WTC11 (cell line): ENCODE data around the gene ID4.

ENCODE experiments used
- ATF1 ChIP-seq: sonication (generic); formaldehyde crosslinking; IDR thresholded peaks from 2 replicates; pipeline ENCODE4 v1.8.1; 2023; ENCODE audit warnings: mild to moderate bottlenecking, moderate library complexity, missing genetic modification reagents
- FOXJ3 ChIP-seq: sonication (generic); formaldehyde crosslinking; IDR thresholded peaks from 2 replicates; pipeline ENCODE4 v1.9.0; 2021; ENCODE audit warnings: missing genetic modification reagents, mild to moderate bottlenecking, borderline replicate concordance
- HMGA2 ChIP-seq: fragments of 250-450 bp; sonication (Bioruptor Pico); IDR thresholded peaks from 2 replicates; pipeline ENCODE4 v1.4.0; 2021; ENCODE audit warnings: mild to moderate bottlenecking, moderate library complexity
- NFE2L1 ChIP-seq: sonication (generic); formaldehyde crosslinking; IDR thresholded peaks from 2 replicates; pipeline ENCODE4 v1.8.1; 2023; ENCODE audit warnings: missing genetic modification reagents
- NR2C2 ChIP-seq: sonication (generic); formaldehyde crosslinking; IDR thresholded peaks from 2 replicates; pipeline ENCODE4 v1.8.0; 2022; ENCODE audit warnings: mild to moderate bottlenecking, missing genetic modification reagents
- TF ChIP-seq, protein P1 (sequence below): fragments of 200-600 bp; IDR thresholded peaks from 2 replicates; pipeline ENCODE4 v1.8.0; 2022; ENCODE audit warnings: antibody characterized with exemption

DNA sequence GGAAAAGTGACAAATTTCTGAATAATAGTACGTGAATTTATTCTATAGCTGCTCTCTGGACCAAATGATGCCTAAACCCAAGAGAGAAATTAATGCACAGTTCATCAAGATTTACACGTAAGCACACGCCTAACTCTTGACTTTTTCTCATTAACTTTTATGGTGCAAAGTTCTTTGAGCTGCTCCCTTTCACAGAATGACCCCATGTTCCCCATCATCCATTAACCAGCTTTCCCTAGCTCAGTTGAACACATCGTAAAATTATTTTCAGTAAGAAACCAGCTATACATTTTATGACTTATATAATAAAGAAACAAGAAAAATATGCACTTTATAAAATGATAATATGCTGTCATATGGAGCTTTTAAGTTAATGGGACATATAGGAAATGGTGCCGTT, 54.3 kb downstream of the ID4 start:
- no peak for TF ChIP-seq NR2C2 (CRISPR knock-in tag)
- TF ChIP-seq, protein P1, sequence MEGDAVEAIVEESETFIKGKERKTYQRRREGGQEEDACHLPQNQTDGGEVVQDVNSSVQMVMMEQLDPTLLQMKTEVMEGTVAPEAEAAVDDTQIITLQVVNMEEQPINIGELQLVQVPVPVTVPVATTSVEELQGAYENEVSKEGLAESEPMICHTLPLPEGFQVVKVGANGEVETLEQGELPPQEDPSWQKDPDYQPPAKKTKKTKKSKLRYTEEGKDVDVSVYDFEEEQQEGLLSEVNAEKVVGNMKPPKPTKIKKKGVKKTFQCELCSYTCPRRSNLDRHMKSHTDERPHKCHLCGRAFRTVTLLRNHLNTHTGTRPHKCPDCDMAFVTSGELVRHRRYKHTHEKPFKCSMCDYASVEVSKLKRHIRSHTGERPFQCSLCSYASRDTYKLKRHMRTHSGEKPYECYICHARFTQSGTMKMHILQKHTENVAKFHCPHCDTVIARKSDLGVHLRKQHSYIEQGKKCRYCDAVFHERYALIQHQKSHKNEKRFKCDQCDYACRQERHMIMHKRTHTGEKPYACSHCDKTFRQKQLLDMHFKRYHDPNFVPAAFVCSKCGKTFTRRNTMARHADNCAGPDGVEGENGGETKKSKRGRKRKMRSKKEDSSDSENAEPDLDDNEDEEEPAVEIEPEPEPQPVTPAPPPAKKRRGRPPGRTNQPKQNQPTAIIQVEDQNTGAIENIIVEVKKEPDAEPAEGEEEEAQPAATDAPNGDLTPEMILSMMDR: no peak
- TF ChIP-seq FOXJ3 (CRISPR knock-in tag): no peak
- TF ChIP-seq ATF1 (CRISPR knock-in tag): no peak
- TF ChIP-seq NFE2L1: no peak
- no peak for TF ChIP-seq HMGA2
